ENCODE data around the gene LRRC42.

The LRRC42 gene

DNA sequence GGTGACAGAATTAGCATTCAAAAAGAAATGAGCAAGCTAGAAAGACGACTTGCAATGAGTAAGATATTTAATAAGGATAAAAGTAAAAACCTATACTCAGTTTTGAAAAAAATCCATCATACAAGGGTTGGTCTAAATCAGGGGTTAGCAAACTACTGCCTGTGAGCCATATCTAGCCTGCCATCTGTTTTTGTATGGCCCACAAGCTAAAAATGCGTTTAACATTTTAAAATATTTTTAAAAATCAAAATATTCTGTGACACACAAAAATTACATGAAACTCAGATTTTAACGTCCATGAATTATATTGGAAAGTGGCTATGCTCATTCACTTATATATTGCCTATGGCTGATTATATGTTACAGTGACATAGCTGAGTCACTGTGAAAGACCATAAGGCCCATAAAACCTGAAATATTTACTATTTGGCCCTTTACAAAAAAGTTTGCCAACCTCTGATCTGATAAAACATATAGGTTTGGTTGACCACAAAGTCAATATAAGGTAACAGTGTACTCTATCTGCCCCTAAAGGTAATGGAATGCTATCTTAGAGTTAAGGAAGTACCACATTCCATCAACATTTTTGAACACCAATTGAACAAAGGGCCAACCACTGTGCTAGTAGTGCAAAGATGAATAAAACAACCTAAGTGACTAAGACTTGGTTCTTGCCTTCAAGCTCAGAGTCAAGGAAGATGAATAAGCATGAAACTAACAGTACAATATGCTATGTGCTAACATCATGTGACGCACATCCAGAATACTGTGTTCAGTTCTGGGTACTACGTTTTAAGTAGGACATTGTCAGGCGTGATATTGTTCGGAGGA, 3.8 kb upstream of the LRRC42 start:
- DNase-seq = no peak

DNA sequence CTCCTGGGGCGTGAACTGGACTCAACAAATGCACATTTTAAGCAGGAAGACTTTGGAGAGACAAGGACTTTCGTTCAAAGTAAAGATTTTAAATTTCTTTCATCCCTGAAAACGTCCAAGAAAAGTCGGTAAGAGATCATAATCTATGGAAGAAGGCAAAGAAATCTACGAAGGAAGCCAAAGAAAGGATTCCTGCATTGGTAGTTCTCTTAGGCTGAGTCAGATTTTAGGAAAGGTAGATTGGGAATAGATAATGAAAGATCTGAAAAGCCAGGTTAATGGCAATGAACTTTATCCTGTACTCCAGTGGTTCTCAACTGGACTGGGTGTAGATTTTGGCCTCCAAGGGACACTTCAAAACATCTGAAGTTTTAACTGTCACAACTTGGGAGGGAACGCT, 3.1 kb upstream of the LRRC42 start:
- no peak for DNase-seq

DNA sequence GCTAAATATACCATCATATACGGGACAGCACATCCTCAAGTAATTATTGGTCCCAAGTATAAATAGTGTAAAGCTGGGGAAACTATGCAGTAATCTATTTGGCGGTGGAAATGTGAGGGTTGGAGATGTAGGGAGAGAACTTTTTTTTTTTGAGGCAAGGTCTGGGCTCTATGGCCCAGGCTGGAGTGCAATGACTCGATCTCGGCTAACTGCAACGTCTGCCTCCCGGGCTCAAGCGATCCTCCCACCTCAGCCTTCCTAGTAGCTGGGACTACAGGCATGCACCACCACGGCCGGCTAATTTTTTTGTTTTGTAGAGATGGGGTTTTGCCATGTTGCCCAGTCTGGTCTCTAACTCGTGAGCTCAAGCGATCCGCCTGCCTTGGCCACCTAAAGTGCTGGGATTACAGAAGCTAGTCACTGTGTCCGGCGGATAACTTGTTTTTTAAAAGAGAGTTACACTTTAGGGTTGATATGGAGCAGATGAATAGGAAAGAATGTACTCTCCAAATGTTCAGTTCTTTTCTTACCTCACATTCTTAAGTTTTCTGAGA, 2.6 kb upstream of the LRRC42 start:
- no peak for DNase-seq

DNA sequence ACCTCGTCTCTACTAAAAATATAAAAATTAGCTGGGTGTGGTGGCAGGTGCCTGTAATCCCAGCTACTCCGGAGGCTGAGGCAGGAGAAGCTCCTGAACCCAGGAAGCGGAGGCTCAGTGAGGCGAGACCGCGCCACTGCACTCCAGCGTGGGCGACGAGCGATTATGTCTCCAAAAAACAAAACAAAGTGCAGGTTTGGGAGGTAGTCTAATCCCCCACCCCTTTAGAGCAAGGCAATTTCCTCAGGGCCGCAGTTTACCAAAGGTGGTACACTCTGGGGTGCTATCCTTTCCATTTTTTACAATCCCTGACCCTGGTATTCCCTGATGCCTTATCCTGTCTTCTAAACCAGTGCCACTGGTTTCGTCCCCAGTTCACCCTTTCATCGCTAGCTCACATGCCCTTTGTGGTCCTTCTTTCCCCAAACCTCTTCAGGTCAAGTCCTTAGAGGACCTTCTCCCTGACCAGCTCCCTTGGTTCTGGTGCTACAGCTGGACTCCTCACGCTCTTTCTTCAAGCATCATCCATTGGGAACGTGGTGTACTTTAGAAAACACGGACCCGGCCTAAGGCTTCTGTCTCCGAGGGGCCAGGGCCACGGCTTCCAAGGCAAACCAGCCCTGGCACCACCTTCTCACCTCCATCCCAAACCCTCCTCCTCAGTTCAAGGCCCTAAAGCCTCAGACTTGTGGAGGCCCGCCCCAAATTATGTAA, 1.5 kb upstream of the LRRC42 start:
- DNase-seq = no peak

DNA sequence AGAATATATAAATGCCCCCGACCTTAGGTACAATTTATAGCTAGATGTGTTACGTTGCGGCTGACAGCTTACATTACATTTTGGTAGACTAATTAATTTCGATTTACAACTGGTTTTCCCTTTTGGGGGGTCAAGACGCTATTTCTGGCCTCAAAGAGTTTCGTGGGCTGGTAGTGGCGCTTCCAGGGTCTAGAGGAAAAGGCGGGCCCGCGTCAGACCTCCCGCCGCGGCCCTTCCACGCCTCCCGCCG, 1.0 kb upstream of the LRRC42 start:
- DNase-seq = no peak

DNA sequence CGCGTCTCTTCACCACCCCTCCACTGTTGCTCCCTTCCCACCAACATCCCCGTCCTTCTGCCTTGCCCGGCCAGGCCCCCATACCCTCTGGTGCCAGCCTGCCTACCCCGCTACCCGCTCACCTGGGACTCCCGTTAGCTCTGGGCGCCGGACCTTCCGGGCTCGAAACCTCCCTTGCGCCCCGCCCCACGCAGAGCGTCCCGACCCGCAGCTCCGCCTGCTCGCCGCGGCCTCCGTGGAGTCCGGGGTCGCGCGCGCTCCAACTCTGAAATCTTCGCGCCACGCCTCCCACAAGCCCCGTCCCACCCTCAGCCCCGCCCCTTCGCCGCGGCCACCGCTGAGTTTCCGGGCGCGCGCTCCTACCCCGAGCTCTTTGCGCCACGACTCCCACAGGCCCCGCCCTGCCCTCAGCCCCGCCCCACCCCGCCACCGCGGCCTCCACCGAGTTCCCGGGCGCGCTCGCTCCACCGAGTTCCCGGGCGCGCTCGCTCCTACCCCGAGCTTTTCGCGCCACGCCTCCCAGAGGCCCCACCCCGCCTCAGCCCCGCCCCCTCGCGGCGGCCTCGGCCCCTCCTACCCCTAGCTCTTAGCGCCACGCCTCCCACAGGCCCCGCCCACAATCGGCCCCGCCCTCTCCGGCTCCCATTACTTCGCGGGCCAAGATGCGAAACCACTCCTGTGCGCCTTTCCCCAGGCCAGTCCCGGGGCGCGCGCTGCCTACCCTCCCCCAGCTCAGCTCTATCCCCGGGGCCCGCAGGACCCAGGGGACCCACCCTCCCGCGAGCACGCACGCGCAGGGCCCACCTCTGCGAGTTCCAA, 508 bp upstream of the LRRC42 start, which contains the start of gene IFT25:
Gene IFT25, minus strand, starts transcription at position 267 of the 819 bp plus-strand sequence. CDS start 5,617 bp downstream, outside the sequence.
- peak; percentile 98 for DNase-seq

DNA sequence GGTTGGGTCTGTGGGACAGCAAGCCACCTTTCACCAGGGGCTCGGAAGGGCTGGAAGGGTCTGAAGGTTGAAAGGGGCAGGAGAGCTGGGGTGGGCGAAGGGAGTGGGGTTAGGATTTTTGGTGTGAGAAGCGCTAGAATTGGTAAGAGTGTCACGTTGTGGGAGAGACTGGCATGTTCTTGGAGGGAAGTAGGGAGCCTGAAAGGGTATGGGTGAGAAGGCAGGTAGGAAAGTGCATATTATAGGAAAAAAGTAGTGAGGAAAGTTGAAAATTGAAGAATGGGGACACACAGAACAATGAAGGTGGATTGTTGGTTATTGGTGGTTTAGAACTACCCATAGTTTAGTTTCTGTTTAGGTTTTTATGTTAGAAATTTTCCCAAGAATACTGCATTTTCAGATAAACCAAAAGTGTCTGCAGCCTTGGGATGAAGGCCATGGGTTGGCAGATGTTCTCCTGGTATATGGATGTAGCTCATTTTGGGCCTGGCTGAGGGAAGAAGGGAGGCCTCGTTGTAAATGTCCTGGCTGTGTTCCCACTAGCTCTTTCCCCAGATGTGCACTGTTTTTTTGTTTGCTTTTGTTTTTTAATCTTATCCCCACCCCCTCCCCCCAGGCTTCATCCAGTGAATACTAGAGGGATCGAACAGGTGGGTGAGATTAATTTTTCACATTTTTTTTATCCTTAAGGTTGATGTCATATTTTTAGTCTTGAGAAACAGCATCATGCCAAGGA, 1.2 kb downstream of the LRRC42 start:
- DNase-seq = peak; percentile 16

DNA sequence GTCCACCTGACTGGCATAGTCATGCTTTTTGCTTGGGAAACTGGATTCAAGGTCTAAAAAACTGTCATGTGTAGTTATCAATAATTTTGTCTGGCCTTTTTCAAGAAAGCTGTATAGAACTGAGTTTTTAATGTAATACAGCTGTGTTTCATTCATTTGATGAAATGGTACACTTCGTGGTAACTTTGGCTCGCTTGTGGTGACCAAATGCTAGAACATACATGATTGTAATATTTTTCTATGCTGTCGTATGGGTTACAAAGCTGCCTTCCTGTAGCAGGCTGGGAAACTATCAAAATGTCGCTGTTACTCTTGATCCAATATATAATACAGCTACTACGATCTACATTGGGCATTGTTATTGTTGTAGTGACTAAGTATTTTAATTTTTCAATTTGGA, 2.1 kb downstream of the LRRC42 start:
- DNase-seq = no peak

DNA sequence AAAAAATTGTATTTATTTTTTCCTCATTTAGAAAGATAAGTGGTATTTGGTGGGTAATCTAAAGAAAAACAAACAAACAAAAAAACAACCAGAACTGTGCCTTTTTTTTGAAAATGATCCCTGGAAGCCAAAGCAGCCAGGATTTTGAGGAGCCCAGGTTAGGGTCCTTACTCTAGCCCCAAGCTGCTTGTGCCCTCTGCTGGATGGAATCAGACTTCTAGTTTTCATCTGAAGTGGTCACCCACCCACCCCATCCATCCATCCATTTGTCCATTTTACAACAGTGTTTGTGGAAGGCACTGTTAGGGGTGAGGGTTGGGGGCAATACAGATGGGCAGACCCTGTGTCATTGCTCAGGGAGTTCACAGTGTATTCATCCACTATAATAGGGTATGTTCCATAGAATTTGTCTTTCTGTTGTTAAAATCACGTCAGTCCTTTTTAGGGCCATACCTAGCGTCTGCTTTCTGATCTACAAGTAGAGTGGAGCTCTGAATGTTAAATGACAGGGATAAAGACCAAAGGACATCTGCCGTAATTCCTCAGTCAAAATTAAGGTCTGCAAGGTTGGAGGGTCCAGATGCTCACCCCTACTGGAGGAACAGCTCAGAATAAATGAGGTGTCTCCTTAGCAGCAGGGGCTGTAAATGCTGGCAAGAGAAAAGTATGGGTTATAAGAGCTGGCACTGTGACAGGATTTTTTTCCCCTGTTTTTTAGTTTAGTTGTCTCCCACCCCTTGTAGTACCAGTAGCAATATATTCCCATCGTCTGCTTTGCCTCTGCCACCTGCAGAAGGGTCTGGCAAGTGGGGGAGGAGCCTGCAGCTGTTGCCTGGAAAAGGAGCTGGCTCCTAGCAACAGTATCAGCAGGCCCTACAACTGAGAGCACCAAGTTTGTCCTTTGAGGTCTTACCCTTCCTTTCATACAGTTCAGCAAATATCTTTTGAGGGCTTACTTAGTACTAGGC, 3.2 kb downstream of the LRRC42 start:
- peak; percentile 97 for DNase-seq

DNA sequence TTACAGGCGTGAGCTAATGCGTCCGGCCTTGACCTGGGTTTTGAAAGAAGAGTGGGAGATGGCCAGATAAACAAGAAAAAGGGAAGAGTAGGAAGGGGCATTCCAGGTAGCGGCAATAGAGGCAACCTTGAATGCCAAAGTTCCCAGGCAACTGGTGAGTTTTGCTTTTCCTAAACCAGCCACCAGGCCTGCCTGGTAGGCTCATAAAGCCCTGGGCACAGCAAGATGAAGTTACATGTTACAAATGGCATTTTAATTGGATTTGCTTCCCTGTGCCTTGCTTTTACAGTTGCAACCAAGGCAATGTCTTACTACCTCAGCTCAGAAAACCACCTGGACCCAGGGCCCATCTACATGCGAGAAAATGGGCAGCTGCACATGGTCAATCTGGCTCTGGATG, 5.5 kb downstream of the LRRC42 start:
- no peak for DNase-seq

DNA sequence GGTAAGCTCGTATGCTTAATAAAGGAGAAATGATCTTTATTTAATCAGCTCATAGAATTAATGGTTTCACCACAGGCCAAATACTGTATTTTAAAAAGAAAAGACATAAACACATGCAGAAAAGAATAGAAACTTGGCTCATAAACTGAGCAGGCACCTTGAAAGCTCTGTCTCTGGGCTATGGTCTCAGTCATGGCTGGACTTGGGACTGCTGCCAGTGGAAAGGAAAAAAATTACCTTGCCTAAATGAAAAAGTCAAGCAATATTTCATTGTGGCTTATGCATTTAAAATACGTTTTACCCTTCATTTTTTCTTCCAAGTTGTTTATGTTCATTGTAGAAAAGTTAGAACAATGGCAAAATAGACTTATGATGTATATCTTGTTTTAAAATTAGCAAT, 8.0 kb downstream of the LRRC42 start:
- no peak for DNase-seq

DNA sequence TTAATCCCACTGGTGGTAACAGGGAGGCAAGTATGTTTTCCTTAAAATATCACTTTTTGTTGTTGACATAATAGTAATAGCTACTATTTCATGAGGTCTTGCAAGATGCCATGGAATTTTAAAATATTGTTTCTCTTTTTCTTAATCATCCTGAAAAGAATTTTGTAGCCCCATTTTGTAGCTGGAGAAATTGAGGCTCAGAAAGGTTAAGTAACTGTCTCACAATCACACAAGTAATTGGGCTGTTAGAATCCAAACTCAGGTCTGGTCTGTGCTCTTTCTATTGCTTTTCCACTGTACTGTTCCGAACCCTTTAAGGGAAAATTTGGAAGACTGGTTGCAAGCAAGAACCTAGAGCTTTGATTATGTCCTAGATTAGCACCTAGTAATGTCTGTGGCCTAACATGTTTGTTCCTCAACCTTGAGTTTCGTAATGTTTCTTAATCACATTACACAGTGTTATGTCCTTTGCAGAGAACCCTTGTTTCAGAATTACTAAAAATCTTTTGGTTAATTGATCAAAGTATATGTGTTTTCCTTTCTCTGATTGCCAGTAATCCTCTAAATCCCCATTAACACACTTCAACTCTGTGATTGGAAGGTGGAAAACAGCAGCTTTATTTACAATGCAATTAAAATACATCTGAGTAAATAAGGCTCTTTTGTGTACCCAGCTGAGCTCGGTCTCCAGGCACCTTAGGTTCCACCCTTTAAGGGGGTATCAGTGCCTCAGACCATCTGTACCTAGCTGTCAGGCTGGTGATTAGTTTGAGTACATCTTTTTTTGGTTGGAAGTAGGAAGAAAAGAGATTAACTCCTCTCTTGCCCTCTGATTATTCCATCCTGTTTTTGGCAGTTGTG, 10.4 kb downstream of the LRRC42 start:
- DNase-seq = peak; percentile 98

DNA sequence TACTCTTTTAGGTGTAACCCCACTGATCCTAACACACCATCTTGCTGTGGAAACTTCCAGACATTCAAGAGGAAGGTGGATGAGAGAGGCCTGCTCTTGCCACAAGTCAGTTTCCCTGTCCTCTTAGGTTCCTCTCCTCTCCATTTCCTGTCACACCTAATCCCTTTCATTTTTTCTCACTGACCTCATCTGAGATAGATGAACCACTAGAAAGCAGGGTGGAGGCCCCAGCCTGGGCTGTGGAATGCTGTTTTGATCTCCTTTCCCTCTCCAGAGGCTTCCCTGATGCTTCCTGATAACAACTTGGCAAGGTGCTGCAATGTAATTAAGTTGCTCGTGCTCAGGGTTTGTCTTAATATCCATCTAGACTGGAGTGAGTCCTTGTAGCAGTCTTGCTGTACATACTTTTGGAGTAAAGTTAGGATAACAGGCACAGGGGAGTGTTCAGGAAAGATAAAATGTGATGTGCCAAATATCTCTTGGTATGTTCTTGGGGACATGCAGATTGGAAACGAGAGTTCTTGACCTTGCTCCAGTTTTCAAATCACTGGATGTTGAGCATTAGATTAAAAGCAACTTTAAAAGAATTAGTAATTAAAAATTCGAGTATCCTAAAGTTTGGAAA, 11.2 kb downstream of the LRRC42 start:
- DNase-seq = no peak

DNA sequence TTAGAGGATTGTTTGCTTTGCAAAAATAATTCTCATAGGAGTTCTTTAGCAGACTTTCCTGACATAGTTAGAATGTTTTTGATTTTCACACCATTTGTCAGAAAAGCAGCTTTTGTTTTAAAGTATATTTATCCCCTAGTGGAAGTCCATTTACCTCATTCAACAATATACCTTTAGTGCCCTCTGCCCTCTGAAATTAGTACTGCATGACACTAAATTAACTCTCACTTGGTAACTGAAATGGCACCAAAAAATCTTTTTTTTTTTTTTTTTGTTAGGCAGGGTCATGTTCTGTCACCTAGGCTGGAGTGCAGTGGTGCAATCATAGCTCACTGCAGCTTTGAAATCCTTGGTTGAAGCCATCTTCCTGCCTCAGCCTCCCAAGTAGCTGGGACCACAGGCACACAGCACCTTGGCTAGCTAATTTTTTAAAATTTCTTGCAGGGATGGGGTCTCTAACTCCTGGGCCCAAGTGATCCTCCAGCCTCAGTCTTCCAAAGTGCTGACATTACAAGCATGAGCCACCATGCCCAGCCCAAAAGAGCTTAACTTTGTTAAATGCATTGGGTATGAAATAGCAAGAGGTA, 13.6 kb downstream of the LRRC42 start:
- DNase-seq = peak; percentile 33

DNA sequence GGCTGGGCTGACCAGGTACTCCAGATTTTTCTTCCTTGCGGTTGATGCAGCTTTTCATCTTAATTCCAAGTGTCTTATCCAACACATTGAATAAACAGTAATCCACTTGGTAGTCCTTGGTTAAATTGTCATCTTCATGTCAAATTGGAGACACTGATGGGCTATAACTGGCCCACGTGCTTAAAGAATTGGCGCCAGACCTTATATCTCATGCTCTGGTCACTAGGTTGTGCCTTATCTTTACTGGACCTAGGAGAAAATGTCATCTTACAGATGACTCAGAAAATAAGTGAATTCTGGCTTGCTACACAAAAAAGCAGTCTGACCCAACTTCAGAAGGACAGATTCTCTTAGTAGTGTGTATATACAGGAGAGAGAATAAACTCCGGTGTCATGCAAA, 16.2 kb downstream of the LRRC42 start:
- no peak for DNase-seq

DNA sequence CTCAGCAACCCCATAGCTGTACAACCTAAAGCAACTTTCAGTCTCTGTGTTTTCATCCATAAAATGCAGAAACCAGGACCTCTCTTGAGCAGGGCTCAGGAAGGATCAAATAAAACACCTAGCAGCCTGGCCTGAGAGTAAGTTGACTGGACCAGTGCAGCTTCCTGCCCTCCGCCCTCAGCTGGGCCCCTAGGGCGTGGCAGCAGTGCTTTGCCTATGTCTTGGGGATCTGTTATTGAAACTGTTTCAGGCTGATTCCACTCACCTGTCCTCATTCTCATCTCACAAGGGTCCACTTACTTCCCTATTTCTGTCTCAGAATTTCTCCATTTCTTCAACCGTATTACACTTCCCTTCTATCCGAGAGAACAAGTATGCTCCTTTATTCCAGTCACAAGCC, 17.3 kb downstream of the LRRC42 start:
- DNase-seq = no peak

DNA sequence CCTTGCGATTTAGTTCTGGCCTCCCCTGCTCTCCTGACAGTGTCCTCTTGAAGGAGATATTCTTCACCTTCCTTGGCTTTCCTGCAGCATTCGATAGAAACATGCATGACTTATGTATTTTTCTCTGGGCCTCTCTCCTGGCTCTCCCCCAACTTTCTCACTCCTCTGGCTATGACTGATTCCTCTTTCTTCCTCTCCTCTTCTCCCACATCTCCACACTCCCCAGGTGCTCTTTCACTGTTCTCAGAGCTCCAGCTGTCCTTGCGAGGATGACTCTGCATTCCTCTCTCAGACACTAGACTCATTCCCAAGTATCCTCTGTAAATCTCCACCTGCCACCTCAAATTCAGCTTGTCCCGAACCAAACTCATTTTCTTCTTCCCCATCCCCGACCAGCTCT, 18.0 kb downstream of the LRRC42 start:
- no peak for DNase-seq

DNA sequence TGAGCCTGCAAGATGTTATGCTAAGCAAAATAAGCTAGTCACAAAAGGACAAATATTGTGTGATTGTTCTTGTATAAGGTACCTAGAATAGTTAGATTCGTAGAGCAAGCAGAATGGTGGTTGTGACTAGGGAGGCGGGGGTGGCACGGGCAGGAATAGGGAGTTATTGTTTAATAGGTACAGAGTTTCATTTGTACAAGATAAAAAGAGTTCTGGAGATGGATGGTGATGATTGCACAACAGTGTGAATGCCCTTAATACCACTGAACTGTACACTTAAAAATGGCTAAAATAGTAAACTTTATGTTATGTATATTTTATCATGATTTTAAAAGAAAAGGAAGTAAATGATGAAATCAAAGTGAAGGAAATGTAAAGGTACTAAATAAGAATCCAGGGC, 20.6 kb downstream of the LRRC42 start:
- DNase-seq = no peak

DNA sequence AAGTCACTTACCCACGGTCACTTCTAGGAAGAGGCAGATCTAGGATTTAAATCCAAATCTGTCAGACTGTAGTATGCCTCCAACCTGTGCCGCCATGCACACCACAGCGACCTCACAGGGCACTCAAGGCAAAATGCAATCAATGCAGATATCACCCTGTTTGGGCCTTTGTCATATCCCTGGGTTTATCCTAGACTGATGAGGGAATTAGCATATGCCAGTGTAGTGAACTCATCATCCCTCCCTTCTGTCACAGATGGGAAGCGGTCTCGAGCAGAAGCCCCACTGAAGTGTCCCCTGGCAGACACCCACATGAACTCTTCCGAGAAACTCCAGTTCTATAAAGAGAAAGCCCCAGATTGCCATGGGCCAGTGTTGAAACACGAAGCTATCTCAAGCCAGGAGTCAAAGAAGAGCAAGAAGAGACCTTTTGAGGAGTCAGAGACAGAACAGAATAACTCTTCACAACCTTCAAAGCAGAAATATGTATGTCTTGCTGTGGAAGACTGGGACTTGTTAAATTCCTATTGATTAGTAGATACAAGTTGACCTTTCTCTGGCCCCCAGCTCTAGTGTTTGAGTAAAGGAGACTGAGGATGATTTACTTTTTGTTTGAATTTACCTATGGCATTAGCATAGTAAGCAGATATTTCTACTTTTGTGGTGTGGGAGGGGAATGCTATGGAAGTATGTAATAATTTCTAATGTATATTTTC, 21.4 kb downstream of the LRRC42 start:
- no peak for DNase-seq
